GM18873 (cell line): Measurements from ENCODE around the gene PCNT.

Experiments used
- ATAC-seq: cut with Tn5 transposase; IDR thresholded peaks from one replicate; pipeline ENCODE4 v1.9.1; 2021; ENCODE audit warnings: mild to moderate bottlenecking, moderate library complexity, moderate number of reproducible peaks; ENCODE audit not compliant: unreplicated experiment, low FRiP score

The PCNT gene

DNA sequence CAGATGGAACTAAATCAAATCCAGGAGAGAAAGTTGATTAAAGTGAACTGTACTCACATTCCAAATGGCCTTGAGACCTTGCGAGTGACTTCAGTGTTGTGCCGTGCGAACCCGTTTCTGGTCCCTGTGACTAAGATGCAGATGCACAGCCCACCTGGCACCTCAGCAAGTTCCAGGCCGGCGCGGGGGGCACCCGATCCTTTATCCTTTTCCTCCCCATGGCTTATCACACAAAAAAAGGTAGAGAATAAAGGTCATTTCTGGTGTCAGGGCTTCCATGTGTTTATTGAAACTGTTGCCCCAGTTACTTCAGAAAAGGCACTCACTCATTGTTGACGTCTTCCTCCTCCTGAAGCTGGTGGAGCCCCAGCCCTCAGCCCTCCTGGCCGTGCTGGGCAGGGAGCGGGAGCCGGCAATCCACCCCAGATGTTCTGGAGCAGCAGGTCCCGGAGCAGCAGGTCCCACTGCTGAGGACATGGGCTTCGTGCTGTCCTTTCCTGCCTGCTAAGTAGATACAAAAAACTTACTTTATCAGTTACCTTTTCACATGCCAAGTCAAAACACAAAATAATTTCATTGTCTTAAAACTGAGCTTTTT, 53.0 kb downstream of the PCNT start:
- ATAC-seq = no peak

DNA sequence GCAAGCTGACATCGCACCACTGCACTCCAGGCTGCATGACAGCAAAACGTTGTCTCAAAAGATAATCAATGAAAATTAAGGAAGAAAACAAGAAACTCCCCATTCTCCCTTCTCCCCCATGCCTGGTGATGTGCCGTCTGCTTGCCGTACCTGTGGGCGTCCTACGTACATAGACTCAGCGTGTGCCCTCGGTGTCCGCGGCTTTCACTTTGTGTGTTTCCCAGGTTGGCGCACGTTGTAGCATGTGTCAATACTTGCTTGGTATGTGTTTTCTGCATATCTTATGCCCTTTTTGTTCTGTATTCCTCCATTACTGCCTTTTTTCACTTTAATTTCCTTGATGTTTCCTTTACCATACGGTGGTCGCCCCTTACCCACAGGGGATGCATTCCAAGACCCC, 53.8 kb downstream of the PCNT start:
- no peak for ATAC-seq

- no peak for ATAC-seq
These were observed 55.1 kb downstream of the PCNT start for GRCh38 chr21:46379105-46379504.

DNA sequence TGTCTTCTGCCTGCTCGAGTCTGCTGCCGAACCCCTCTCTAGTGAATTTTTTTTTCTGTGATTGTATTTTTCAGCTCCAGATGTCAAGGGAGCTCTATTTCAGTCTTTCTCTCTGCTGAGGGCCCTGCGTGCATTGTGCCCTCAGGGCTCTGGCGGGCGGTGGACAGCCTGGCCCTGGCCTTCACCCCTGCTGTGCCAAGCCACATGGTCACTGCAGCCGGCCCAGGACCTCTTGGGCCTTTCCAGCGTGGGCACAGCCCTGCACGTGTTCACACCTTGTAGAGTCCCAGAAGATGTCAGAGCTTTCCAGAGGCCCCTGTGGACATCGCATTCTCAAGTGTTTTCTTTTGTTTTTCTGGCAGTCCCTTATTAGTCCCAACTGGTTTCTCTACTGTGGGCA, 55.7 kb downstream of the PCNT start:
- no peak for ATAC-seq

- no peak for ATAC-seq
These were observed 57.6 kb downstream of the PCNT start for GRCh38 chr21:46381541-46381940.

DNA sequence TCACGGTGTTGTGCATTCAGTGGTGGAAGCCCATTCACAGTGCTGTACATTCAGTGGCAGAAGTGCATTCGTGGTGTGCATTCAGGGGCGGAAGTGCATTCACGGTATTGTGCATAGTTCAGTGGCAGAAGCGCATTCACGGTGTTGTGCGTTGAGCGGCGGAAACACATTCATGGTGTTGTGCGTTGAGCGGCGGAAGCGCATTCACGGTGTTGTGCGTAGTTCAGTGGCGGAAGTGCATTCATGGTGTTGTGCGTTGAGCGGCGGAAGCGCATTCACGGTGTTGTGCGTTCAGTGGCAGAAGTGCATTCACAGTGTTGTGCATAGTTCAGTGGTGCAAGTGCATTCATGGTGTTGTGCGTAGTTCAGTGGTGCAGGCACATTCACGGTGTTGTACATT, 60.6 kb downstream of the PCNT start:
- ATAC-seq = no peak

DNA sequence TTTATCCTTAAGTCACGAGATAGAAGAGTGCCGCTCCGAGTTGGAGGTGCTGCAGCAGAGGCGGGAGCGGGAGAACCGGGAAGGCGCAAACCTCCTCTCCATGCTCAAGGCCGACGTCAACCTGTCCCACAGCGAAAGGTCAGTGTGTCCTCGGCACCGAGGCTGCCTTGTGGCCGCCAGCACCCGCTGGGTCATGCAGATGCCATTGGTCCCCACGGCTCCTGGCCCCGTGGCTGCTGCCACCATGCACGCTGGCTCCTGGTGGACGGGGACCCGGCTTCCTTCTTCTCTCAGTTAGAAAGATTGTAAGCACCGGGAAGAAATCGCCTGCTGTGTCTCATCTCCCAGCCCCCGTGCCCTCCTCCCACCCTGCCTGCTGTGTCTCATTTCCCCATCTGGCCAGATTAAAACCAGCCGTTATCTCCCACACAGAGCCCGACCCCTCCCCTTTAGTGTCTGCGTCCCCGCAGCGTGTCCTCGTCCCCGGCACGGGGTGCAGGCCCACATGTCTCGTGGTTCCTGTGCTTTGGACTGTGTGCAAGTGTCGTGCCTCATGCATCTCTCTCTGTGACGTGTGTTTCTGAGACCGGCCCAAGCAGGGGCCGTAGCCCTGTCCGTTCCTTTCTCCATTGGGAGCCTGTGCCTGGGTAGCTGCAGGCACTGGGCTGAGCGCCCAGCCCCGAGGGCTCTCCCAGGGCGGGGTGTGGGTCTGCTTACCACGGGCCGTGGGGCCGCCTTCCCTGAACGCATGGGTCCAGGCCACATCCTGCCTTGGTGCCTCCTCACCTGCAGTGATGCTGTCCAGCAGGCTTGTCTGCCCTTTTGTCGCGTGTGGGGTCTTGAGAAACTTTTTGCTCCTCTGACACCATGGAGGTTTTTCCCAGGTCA, 62.1 kb downstream of the PCNT start:
- ATAC-seq = no peak

- ATAC-seq = no peak
These were observed 62.8 kb downstream of the PCNT start for GRCh38 chr21:46386734-46387088.

- no peak for ATAC-seq
These were observed 64.4 kb downstream of the PCNT start for GRCh38 chr21:46388206-46388880.

DNA sequence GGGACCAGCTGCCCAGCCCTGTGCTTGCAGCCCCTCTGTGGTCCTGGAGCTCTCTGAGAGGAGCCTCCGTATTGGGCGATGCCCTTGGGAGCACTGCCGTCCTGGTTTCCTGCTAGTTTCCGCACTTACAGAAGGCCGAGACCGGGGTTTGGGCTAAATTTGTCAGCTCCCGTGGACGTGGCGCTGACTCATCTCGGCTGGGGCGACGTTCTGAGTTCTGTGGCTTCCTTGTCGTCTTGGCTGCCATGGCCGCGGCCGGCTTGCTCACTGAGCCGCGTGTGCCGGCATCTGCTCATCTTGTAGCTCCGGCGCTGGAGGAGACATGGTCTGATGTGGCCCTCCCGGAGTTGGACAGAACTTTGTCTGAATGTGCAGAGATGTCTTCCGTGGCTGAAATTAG, 64.9 kb downstream of the PCNT start:
- no peak for ATAC-seq

- no peak for ATAC-seq
These were observed 66.9 kb downstream of the PCNT start for GRCh38 chr21:46390603-46391545.

DNA sequence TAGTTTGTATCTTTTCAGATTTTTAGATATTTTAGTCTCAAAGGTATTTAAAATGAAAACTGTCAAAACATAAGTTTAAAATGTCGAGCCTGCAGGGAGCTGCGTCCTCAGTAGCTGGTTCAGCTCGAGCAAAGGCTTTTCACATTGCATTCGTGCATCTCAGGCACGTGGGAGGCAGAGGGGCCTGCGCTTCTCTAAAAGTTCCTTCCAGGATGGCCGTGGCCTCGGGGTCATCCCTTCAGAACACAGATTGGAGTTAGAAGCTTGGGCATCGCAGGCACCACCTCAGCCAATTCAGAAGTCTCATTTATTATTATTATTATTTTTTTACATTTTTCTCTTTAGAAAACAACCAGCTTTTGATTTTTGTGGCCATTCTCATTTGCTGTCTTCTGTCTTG, 67.8 kb downstream of the PCNT start:
- ATAC-seq = no peak

DNA sequence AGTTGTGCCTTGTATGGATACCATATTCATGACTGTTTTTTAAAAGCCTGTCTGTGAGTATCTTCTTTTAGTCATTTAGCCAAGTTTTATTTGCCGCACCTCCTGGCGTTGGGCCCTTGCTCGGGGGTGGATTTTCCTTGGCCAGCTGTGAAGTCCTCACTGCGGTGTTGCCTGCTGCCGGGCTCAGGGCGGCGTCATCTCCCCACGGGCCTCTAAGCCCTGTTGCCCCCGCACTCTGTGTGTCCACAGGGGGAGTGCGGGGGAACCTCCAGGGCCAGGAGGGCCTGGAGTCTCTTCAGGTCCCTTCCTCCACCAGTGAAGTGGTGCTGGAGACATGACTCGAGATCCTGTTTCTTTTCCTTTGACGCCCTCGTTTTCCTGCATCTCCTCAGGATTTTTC, 69.0 kb downstream of the PCNT start:
- no peak for ATAC-seq

DNA sequence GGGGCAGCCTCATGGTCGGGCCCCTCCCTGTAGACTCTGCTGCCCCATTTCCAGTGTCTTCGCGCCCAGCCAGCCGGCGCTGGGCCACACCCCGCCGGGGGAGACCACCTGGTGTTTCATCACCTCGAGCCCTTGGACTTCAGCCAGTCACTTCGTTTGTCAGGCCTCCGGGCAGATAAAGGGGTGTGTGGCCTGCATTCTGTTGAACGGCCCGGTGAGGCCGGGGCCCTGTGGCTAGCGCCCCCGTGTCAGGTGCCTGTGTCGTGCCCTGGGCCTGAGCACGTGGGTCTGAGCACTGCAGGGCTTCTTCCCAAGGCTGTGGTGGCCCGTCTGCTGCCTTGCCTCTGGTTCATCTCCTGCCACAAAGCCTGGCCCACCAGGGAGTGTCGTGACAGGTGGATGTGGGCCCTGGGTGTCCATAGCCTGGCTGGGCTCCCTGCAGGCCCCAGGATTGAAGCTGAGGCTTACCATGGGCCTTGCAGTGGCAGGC, 69.5 kb downstream of the PCNT start:
- no peak for ATAC-seq

DNA sequence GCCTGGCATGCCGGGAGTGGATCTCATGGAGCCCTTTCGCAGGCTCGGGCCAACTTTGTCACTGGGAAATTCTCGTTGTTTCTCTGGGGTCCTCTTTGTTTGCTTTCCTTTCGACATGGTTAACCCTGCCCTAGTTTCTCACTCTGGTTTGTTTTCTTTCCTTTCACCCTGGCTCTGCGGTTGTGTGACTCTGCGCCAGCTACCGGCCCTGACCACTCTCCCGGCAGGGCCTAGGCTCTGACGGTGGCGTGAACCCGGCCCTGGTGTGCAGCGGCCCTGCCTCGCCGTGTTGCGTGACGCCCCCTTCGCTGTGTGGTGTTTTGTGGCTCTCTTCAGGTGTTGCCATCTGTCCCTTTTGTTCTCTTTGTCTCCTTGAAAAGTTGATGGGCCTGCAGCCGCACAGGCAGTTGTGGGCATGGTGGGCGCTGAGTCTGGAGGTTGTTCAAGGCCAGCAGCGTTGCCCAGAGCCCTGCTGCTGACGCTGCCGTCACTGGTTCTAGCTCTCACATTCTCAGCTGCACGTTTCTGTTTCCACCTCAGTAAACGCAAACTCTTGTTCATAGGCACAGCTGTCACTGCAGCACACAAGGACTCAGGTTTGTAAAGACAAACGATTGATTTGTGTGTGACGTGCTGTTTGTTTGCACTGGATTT, 70.1 kb downstream of the PCNT start:
- ATAC-seq = no peak

DNA sequence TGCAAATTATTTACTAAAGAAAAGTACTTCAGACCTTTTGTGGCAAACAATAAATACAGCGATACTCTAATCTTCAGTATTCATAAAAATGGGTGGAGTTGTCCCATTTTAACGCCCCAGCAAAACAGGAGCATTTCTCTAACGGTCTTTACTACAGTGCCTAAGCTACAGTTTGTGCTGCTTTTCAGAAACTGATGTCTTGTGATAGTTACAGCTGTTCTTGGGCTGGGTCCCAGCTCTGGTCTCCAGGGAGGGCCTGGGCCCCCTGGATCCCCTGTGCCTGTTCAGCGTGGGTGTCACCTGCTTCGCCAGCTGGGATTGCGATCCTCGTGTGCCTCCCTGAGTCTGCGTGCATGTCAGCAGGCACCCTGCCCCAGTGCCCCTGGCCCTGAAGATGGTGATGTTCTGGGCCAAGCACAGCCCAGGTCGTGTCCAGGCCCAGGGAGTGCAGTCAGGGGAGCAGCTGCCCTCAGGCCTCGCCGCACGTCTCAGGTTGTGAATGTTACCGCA, 70.7 kb downstream of the PCNT start:
- no peak for ATAC-seq

DNA sequence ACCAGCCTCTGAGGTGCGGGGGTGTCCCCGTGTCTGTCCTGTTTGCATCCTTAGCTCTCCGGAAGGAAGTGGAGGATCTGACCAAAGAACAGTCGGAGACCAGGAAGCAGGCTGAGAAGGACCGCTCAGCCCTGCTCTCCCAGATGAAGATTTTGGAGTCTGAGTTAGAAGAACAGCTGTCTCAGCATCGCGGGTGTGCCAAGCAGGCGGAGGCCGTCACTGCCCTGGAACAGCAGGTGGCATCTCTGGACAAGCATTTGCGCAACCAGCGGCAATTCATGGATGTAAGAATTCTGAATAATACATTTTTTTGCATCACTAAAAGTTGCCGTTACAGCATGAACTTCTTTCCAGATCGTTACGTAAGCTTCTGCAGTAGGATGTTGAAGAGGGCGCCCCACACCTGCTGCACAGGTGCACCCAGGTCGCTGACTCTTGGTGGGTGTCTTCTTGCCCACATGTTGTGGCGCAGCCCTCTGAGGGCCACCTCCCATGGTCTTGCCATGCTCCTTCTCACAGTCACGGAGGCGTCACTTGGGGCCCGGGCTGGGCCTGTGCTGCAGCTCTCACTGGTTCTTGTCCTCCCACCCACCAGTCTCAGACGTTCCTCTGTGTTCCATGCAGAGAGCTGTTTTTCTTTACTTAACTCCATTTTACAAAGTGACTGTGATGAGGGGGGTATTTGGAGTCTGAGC, 73.4 kb downstream of the PCNT start:
- no peak for ATAC-seq

DNA sequence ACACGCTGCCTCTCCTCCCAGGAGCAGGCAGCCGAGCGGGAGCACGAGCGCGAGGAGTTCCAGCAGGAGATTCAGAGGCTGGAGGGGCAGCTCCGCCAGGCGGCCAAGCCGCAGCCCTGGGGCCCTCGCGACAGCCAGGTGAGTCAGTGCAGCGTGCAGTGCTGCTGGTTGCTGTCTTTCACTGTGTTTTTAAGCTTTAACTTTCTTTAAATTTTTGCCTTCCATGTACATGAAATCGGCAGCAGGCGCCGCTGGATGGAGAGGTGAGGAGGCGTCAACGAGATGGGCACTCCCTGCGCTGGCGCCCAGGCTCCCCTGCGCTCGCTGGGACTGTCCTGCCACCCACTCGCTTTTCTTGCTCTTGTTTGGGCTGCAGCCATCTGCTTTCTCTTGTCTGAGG, 74.0 kb downstream of the PCNT start:
- no peak for ATAC-seq

DNA sequence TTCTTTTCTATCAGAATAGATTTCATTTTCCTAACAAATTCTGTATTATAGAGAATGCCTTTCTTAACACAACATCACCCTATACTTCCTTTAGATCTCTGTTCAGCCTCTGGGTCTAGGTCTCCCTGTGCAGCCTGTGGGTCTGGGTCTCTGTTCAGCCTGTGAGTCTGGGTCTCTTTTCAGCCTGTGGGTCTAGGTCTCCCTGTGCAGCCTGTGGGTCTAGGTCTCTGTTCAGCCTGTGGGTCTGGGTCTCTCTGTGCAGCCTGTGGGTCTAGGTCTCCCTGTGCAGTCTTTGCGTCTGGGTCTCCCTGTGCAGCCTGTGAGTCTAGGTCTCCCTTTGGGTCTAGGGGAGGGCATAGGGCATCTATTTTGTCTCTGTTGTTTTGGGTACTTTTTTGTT, 75.2 kb downstream of the PCNT start:
- no peak for ATAC-seq
